Activated CD4-positive, alpha-beta memory T cell treated with anti-CD3 and anti-CD28 coated beads, Interleukin-2, amount 10 ng/mL, durations not matched to agents 7 days and 5 days (primary cell): Measurements from ENCODE around the gene CMBL. TPM values are rescaled to one million over a fixed set of nuclear protein-coding genes. Genes with fewer than 3 reads are reported as not detected.
A peak's percentile ranks its signal among the peaks of the same experiment; 100 is the strongest.

Source experiments
- CTCF ChIA-PET: fragments of 350-600 bp; sonication (Branson Sonifier 250); formaldehyde crosslinking; loops from one replicate; lab custom pipeline; 2021; ENCODE audit warnings: antibody characterized with exemption, inconsistent platforms; lab: Charles Lee
- POLR2A ChIA-PET: fragments of 350-600 bp; sonication (Branson Sonifier 250); formaldehyde crosslinking; loops from one replicate; lab custom pipeline; 2021; ENCODE audit warnings: antibody characterized with exemption; lab: Charles Lee
- DNase-seq: peaks from one replicate; pipeline ENCODE4 v3.0.0-alpha.2; 2020
- H3K27ac Mint-ChIP-seq: one replicate; pipeline ENCODE4 v1.8.0; 2021; ENCODE audit warnings: mild to moderate bottlenecking, mixed read lengths
- H3K27me3 Mint-ChIP-seq: one replicate; pipeline ENCODE4 v1.8.0; 2021; ENCODE audit warnings: mixed read lengths
- H3K36me3 Mint-ChIP-seq: one replicate; pipeline ENCODE4 v1.8.0; 2021; ENCODE audit warnings: low read depth, mixed read lengths
- H3K4me1 Mint-ChIP-seq: one replicate; pipeline ENCODE4 v1.8.0; 2021; ENCODE audit warnings: mixed read lengths
- H3K4me3 Mint-ChIP-seq: one replicate; pipeline ENCODE4 v1.8.0; 2021; ENCODE audit warnings: mild to moderate bottlenecking, mixed read lengths
- H3K9me3 Mint-ChIP-seq: one replicate; pipeline ENCODE4 v1.8.0; 2021; ENCODE audit warnings: mixed read lengths
- total RNA-seq, 2 experiments: library from RNA; stranded (reverse); gene quantifications; one replicate each; pipeline ENCODE4 v1.2.3, GENCODE V29; 2021

The CMBL gene
- total RNA-seq, 2 experiments from 2014 or later, result 1.7 to 2.0 TPM

- Mint-ChIP-seq H3K27me3 (no peaks in the 10 kb centered on the region), H3K9me3 (no peaks in the 10 kb centered on the region), H3K36me3 (no peaks in the 10 kb centered on the region), H3K4me1 (no peaks in the 10 kb centered on the region), H3K27ac (no peak overlapping the region), H3K4me3 (no peak overlapping the region)
- no peak for DNase-seq
- CTCF ChIA-PET, result interaction anchor here (1.4 kb wide), 1 partner anchor 14 kb away, joined by 4 read pairs; no protein-coding TSS in a partner anchor
- POLR2A ChIA-PET, result interaction anchor here (0.6 to 1.4 kb wide), 2 partner anchors 10 to 51 kb away, joined by 3 to 4 read pairs; partner anchors contain the start of gene MARCHF6
Measured at GRCh38 chr5:10343486-10343885, 35.8 kb upstream of the CMBL start.

GRCh38 chr5:10339958-10340357 is 32.3 kb upstream of the CMBL start:
- Mint-ChIP-seq H3K27ac (no peak overlapping the region), H3K27me3 (peaks cover 1% of the 10 kb centered on the region), H3K9me3 (no peaks in the 10 kb centered on the region), H3K4me3 (no peak overlapping the region), H3K36me3 (no peaks in the 10 kb centered on the region), H3K4me1 (no peaks in the 10 kb centered on the region)
- DNase-seq, result no peak
- POLR2A ChIA-PET, result no interaction called here
- CTCF ChIA-PET, result no interaction called here

GRCh38 chr5:10339058-10339811 is 31.5 kb upstream of the CMBL start:
- DNase-seq, result no peak
- Mint-ChIP-seq H3K27ac (no peak overlapping the region), H3K27me3 (peaks cover 8% of the 10 kb centered on the region), H3K4me3 (no peak overlapping the region), H3K9me3 (no peaks in the 10 kb centered on the region), H3K4me1 (no peaks in the 10 kb centered on the region), H3K36me3 (no peaks in the 10 kb centered on the region)
- ChIA-PET CTCF (no interaction called here), POLR2A (interaction anchor here (0.6 kb wide), 1 partner anchor 45 kb away, joined by 3 read pairs; no protein-coding TSS in a partner anchor)

- ChIA-PET CTCF (no interaction called here), POLR2A (interaction anchor here (0.6 to 1.0 kb wide), 2 partner anchors 14 to 44 kb away, joined by 3 to 5 read pairs; no protein-coding TSS in a partner anchor)
- DNase-seq, result no peak
- H3K9me3 Mint-ChIP-seq, result no peaks in the 10 kb centered on the region
- H3K27me3 Mint-ChIP-seq, result peaks cover 11% of the 10 kb centered on the region
- no peak overlapping the region for H3K27ac Mint-ChIP-seq
- H3K4me1 Mint-ChIP-seq, result no peaks in the 10 kb centered on the region
- H3K4me3 Mint-ChIP-seq, result no peak overlapping the region
- no peaks in the 10 kb centered on the region for H3K36me3 Mint-ChIP-seq
Measured at GRCh38 chr5:10338686-10339057, 31.0 kb upstream of the CMBL start.

- no peak for DNase-seq
- peaks cover 5% of the 10 kb centered on the region for H3K4me1 Mint-ChIP-seq
- ChIA-PET POLR2A (interaction anchor here (1.0 kb wide), 1 partner anchor 15 kb away, joined by 5 read pairs; no protein-coding TSS in a partner anchor), CTCF (interaction anchor here (0.8 kb wide), 1 partner anchor 16 kb away, joined by 3 read pairs; the partner anchor contains the start of gene MARCHF6)
- no peaks in the 10 kb centered on the region for H3K9me3 Mint-ChIP-seq
- H3K27ac Mint-ChIP-seq, result no peak overlapping the region
- no peaks in the 10 kb centered on the region for H3K36me3 Mint-ChIP-seq
- H3K4me3 Mint-ChIP-seq, result no peak overlapping the region
- peaks cover 17% of the 10 kb centered on the region for H3K27me3 Mint-ChIP-seq
Measured at GRCh38 chr5:10337986-10338385, 30.3 kb upstream of the CMBL start.

GRCh38 chr5:10337107-10337506 is 29.4 kb upstream of the CMBL start:
- no peak for DNase-seq
- H3K4me3 Mint-ChIP-seq, result no peak overlapping the region
- peaks cover 22% of the 10 kb centered on the region for H3K27me3 Mint-ChIP-seq
- H3K27ac Mint-ChIP-seq, result no peak overlapping the region
- H3K36me3 Mint-ChIP-seq, result no peaks in the 10 kb centered on the region
- ChIA-PET POLR2A (no interaction called here), CTCF (interaction anchor here (0.8 kb wide), 1 partner anchor 17 kb away, joined by 3 read pairs; the partner anchor contains the start of gene MARCHF6)
- H3K4me1 Mint-ChIP-seq, result peaks cover 5% of the 10 kb centered on the region
- H3K9me3 Mint-ChIP-seq, result no peaks in the 10 kb centered on the region

GRCh38 chr5:10335711-10336470 is 28.2 kb upstream of the CMBL start:
- Mint-ChIP-seq H3K4me3 (no peak overlapping the region), H3K9me3 (no peaks in the 10 kb centered on the region), H3K27ac (no peak overlapping the region), H3K27me3 (peaks cover 34% of the 10 kb centered on the region), H3K36me3 (no peaks in the 10 kb centered on the region), H3K4me1 (peaks cover 5% of the 10 kb centered on the region)
- CTCF ChIA-PET, result no interaction called here
- POLR2A ChIA-PET, result no interaction called here
- no peak for DNase-seq

- Mint-ChIP-seq H3K36me3 (no peaks in the 10 kb centered on the region), H3K9me3 (no peaks in the 10 kb centered on the region), H3K27ac (no peak overlapping the region), H3K27me3 (peaks cover 42% of the 10 kb centered on the region), H3K4me3 (no peak overlapping the region), H3K4me1 (peaks cover 5% of the 10 kb centered on the region)
- DNase-seq, result no peak
- ChIA-PET POLR2A (no interaction called here), CTCF (no interaction called here)
Measured at GRCh38 chr5:10334831-10335230, 27.1 kb upstream of the CMBL start.

- DNase-seq, result no peak
- Mint-ChIP-seq H3K36me3 (no peaks in the 10 kb centered on the region), H3K4me1 (peaks cover 6% of the 10 kb centered on the region), H3K4me3 (peak overlapping the region; percentile 72), H3K9me3 (no peaks in the 10 kb centered on the region), H3K27me3 (peaks cover 48% of the 10 kb centered on the region), H3K27ac (no peak overlapping the region)
- CTCF ChIA-PET, result interaction anchor here (0.6 to 1.1 kb wide), 2 partner anchors 49 to 272 kb away, joined by 3 read pairs; no protein-coding TSS in a partner anchor
- POLR2A ChIA-PET, result no interaction called here
Measured at GRCh38 chr5:10333154-10334006, 25.7 kb upstream of the CMBL start.

- H3K9me3 Mint-ChIP-seq, result no peaks in the 10 kb centered on the region
- H3K27ac Mint-ChIP-seq, result no peak overlapping the region
- H3K4me3 Mint-ChIP-seq, result no peak overlapping the region
- POLR2A ChIA-PET, result no interaction called here
- H3K4me1 Mint-ChIP-seq, result peaks cover 8% of the 10 kb centered on the region
- CTCF ChIA-PET, result no interaction called here
- peaks cover 48% of the 10 kb centered on the region for H3K27me3 Mint-ChIP-seq
- no peaks in the 10 kb centered on the region for H3K36me3 Mint-ChIP-seq
- DNase-seq, result no peak
Measured at GRCh38 chr5:10332301-10332700, 24.6 kb upstream of the CMBL start.

GRCh38 chr5:10331341-10331796 is 23.7 kb upstream of the CMBL start:
- Mint-ChIP-seq H3K27me3 (peaks cover 48% of the 10 kb centered on the region), H3K4me3 (no peak overlapping the region), H3K4me1 (peaks cover 8% of the 10 kb centered on the region), H3K27ac (no peak overlapping the region), H3K9me3 (no peaks in the 10 kb centered on the region), H3K36me3 (no peaks in the 10 kb centered on the region)
- CTCF ChIA-PET, result no interaction called here
- no peak for DNase-seq
- POLR2A ChIA-PET, result no interaction called here

GRCh38 chr5:10330511-10331230 is 23.0 kb upstream of the CMBL start:
- Mint-ChIP-seq H3K4me3 (no peak overlapping the region), H3K36me3 (no peaks in the 10 kb centered on the region), H3K4me1 (peaks cover 8% of the 10 kb centered on the region), H3K9me3 (no peaks in the 10 kb centered on the region), H3K27ac (no peak overlapping the region), H3K27me3 (peaks cover 48% of the 10 kb centered on the region)
- ChIA-PET CTCF (no interaction called here), POLR2A (no interaction called here)
- no peak for DNase-seq
